Effector memory CD8-positive, alpha-beta T cell (primary cell): ENCODE data around the gene ERBB2.

Experiments used
- ATAC-seq: fragments of 150-1000 bp; cut with Tn5 transposase; replicated peaks from 2 replicates; pipeline ENCODE4 v1.10.0; 2021; ENCODE audit warnings: mild to moderate bottlenecking, moderate library complexity
- DNase-seq, 3 experiments: peaks; one replicate each; pipeline ENCODE4 v3.0.0; 2021
- H3K27ac Mint-ChIP-seq, 2 donors: one replicate each; pipeline ENCODE4 v1.8.0; 2022; ENCODE audit warnings: mild to moderate bottlenecking in 2 of 2, mixed read lengths in 2 of 2, moderate library complexity in 2 of 2
- H3K27me3 Mint-ChIP-seq, 2 donors: one replicate each; pipeline ENCODE4 v1.8.0; 2022; ENCODE audit warnings: mixed read lengths in 2 of 2
- H3K36me3 Mint-ChIP-seq: one replicate; pipeline ENCODE4 v1.8.0; 2022; ENCODE audit warnings: mild to moderate bottlenecking, moderate library complexity, mixed read lengths; ENCODE audit not compliant: insufficient read depth
- H3K4me1 Mint-ChIP-seq, 2 donors: one replicate each; pipeline ENCODE4 v1.8.0; 2022; ENCODE audit warnings: low read depth in 2 of 2, mixed read lengths in 2 of 2
- H3K4me3 Mint-ChIP-seq, 2 donors: one replicate each; pipeline ENCODE4 v1.8.0; 2022; ENCODE audit warnings: mild to moderate bottlenecking in 2 of 2, mixed read lengths in 2 of 2, moderate library complexity in 2 of 2
- H3K9me3 Mint-ChIP-seq, 2 donors: one replicate each; pipeline ENCODE4 v1.8.0; 2022; ENCODE audit warnings: mixed read lengths in 2 of 2

Gene ERBB2

DNA sequence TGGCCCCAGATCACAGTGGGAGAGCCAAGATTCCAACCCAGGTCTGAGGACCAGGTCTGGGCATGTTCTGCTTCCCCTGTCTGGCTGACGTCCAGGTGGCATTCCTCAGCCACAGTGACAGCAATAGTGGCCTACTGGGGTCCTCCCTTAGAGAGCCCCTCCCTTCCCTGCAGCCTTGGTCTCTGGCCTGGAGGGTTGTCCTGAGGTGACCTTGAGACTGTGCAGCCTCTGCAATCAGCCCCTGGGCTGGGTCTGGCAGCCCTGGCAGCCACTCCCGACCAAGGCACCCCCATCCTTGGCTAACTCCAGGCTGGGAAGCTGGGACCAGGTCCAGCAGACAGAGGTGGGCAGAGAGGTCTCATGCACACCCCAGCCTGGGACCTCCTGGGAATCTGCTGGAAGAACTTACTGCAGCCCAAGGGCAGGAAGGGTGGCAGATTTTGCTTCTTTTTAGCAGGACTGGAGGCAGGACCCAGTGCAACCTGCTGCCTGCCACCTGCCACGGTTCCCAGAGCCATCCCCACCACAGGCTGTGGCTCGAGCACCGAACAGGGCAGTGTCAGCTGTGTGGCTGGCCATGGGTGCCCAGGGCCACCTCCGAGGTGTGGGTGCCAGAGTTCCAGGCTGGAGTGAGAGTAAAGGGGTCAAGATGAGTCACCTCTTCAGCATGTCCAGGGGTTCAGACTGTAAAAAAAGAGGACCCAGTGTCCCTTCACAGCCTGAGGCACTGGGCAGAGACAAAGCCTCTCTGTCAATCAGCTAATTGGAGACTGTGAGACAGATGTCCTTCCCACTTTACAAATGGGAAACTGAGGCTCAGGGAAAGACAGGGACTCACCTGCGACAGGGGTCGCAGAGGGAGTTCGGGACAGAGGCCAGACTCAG is 50.5 kb downstream of the ERBB2 start:
- peaks cover 14 to 16% of the 10 kb centered on the region in 2 donors for H3K4me1 Mint-ChIP-seq
- no peak overlapping the region for H3K4me3 Mint-ChIP-seq
- DNase-seq (no peak), ATAC-seq (no peak)
- no peaks in the 10 kb centered on the region for H3K9me3 Mint-ChIP-seq
- H3K27ac Mint-ChIP-seq: no peak overlapping the region
- peaks cover 23% of the 10 kb centered on the region for H3K36me3 Mint-ChIP-seq
- H3K27me3 Mint-ChIP-seq: no peaks in the 10 kb centered on the region

DNA sequence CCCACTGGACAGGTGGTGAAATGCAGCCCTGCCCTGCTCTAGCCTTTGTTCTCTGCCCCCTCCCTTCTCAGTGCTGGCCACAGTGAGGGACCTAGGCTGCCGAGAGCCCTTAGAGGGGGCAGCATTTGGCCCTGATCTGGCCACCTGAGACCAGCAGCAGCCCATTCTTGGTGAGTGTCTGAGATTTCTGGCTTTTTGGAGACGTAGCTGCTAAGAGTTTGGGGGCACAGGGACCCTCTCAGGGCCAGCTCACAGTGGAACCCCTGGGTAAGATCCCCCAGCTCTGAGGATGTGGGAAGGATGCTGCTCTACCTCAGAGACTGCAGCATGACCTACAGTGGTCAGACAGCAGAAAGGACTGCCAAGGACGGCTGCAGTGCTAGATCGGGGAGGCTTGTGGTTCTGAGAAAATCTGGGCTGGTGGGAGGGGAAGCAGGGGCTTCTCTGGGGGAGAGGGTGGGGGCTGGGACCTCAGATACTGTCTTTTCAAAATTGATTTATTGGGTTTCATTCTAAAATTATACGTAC is 51.2 kb downstream of the ERBB2 start:
- no peak overlapping the region for H3K4me3 Mint-ChIP-seq
- no peak for ATAC-seq
- H3K4me1 Mint-ChIP-seq: peaks cover 21 to 23% of the 10 kb centered on the region in 2 donors
- H3K27ac Mint-ChIP-seq: peak overlapping the region in 1 of 2 donors; percentile 67
- no peaks in the 10 kb centered on the region for H3K27me3 Mint-ChIP-seq
- no peak for DNase-seq
- H3K9me3 Mint-ChIP-seq: no peaks in the 10 kb centered on the region
- H3K36me3 Mint-ChIP-seq: peaks cover 30% of the 10 kb centered on the region

DNA sequence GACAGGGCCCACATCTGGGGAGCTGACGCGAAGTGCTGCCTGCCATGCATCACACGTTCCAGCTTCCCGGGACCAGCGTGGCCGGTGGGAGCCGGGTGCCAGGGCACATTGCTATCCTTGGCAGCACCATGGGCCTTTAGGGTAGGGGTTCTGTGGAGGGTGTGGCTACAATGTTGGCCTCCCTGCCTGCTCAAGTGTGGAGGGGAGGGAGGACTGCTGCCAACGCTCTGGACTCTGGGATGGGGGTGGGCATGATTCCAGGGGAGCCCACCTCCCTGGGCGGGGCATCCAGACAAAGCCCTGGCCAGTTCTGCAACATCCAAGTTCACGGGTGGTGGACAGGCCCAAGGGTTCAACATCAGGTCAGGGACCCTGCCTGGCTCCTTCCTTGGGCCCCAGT is 51.8 kb downstream of the ERBB2 start:
- Mint-ChIP-seq H3K4me1 (peaks cover 26 to 28% of the 10 kb centered on the region in 2 donors), H3K4me3 (peak overlapping the region in 1 of 2 donors; percentile 56), H3K36me3 (peaks cover 35% of the 10 kb centered on the region), H3K27ac (peak overlapping the region in 1 of 2 donors; percentile 67), H3K9me3 (no peaks in the 10 kb centered on the region), H3K27me3 (no peaks in the 10 kb centered on the region)
- ATAC-seq: no peak
- no peak for DNase-seq

DNA sequence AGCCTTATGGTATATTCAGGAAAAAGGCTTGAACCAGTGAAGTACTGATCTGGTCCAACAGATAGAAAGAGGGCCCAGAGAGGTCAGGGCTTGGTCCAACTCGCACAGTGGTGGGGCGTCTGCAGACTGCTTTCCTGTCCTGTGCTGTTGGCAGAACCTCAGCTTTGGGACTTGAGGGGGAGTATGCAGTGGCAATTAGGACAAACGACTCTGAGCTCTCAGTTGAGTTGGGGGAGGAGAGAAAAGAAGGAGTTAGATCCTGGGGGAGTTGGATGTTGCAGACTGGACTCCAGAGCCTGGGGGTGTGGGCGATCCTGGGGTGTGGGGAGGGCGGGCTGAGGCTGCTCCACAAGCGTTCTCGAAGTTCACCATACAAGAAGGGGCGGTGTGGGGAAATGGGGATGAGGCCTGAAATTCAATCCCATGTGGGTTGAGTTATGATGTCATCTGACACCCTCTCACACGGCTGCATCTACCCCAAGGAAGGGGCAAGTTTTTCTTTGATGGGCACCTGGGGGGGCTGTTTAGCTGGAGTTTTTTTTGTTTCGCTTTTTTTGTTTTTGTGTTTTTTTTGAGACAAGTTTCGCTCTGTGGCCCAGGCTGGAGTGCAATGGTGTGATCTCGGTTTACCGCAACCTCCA is 52.5 kb downstream of the ERBB2 start:
- no peaks in the 10 kb centered on the region for H3K9me3 Mint-ChIP-seq
- peaks cover 33 to 36% of the 10 kb centered on the region in 2 donors for H3K4me1 Mint-ChIP-seq
- ATAC-seq: no peak
- H3K36me3 Mint-ChIP-seq: peaks cover 38% of the 10 kb centered on the region
- DNase-seq: no peak
- H3K27ac Mint-ChIP-seq: peak overlapping the region; percentile 36 to 97
- H3K27me3 Mint-ChIP-seq: no peaks in the 10 kb centered on the region
- H3K4me3 Mint-ChIP-seq: peak overlapping the region; percentile 87 to 90

DNA sequence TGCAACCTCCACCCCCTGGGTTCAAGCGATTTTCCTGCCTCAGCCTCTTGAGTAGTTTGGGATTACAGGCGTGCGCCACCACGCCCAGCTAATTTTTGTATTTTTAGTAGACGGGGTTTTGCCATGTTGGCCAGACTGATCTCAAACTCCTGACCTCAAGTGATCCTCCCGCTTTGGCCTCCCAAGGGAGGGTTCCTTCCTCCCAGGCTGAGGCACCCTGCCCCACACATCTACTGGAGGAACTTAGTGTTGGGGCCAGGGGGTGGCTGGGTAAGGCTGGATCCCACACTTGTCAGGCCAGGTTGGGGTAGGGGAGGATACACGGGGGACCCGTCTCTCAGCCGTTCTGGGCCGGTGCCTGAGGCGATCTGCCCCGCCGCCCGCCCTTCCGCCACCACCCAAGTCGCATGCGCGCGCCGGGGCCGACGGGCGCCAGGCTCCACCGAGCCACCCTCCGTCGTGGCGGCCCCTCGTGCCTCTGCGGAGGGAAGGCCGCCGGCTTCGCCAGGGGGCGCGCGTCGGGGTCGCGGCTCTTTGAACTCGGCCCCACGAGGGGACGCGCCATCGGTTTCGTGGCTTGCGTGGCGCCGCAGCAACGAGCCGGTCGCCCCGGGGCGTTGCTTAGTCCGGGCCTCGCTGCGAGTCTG is 53.8 kb downstream of the ERBB2 start:
- peak overlapping the region; percentile 87 to 90 for H3K4me3 Mint-ChIP-seq
- DNase-seq (peak in 2 of 3 experiments; percentile 66 to 71), ATAC-seq (peak; percentile 26)
- peaks cover 51% of the 10 kb centered on the region for H3K36me3 Mint-ChIP-seq
- peak overlapping the region; percentile 93 to 97 for H3K27ac Mint-ChIP-seq
- peaks cover 46 to 48% of the 10 kb centered on the region in 2 donors for H3K4me1 Mint-ChIP-seq
- no peaks in the 10 kb centered on the region for H3K27me3 Mint-ChIP-seq
- H3K9me3 Mint-ChIP-seq: no peaks in the 10 kb centered on the region

DNA sequence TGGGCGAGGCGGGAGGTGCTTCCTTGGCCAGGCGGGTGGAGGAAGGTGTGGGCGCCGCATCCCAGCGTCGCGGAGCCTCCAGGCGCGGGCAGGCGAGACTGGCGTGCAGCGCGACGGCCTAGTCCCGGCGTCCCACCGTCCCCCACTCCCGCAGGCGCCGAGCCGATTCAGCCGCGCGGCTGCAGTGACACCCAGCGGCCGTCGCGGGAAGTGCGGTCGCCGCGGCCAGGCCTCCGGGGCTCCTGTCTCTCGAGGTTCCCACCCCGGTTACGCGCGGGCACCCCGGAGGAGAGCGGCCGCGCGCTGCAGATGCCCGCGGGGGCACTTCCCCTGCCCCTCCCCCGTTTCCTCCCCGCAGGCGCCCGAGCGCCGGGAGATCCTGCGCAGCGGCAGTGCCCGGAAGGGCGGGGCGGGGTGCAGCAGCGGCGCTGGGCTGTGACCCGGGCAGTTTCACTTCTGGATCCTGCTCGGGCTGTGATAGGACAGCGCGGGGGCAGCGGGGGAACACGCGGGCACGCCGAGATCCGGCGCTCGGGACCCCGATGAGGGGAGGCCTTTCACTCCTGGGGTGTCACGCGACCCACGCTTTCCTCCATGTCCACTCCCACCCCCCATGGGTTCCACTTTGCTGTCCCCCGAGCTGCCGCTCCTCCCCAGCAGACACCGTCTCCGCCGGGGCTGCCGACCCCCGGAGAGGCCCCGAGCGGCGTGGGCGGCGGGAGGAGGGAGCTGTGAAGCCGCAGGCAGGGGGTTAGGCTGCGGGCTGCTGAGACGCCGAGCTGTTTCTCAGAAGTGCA is 54.5 kb downstream of the ERBB2 start:
- no peaks in the 10 kb centered on the region for H3K27me3 Mint-ChIP-seq
- peak overlapping the region; percentile 87 to 90 for H3K4me3 Mint-ChIP-seq
- H3K27ac Mint-ChIP-seq: peak overlapping the region; percentile 93 to 97
- H3K9me3 Mint-ChIP-seq: no peaks in the 10 kb centered on the region
- peak; percentile 96 to 98 (median 97) for DNase-seq
- ATAC-seq: peak; percentile 70
- peaks cover 53 to 56% of the 10 kb centered on the region in 2 donors for H3K4me1 Mint-ChIP-seq
- H3K36me3 Mint-ChIP-seq: peaks cover 56% of the 10 kb centered on the region

DNA sequence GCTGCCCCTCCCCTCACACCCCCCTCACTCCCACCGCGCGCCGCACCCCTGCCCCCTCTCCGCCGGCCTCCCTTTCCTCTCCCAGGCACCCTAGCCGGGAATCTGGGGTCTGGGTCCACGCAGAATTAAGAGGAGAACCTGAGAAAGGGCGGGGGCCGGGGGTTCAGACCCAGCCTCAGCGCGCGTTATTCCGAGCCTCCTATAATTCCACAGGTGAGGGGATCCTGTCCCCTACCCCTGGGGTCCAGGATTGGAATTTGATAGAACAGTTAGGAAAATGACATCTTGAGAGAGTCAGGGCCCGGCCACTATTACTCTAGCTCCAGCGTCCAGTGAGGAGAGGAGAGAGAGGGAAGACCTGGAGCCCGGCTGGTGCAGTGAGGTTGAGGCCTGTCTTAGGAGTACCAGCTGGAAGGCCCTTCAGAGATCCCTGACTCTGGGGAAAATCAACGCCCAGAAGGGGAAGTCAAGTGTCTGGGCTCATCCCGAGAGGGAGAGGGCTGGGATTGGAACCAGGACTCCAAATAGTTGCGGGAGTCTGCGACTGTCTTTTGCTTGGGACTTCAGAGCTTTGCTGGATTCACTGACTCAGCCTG is 55.2 kb downstream of the ERBB2 start:
- ATAC-seq: no peak
- H3K9me3 Mint-ChIP-seq: no peaks in the 10 kb centered on the region
- H3K4me3 Mint-ChIP-seq: peak overlapping the region; percentile 87 to 90
- H3K36me3 Mint-ChIP-seq: peaks cover 61% of the 10 kb centered on the region
- peak overlapping the region; percentile 93 to 97 for H3K27ac Mint-ChIP-seq
- peaks cover 58 to 61% of the 10 kb centered on the region in 2 donors for H3K4me1 Mint-ChIP-seq
- no peaks in the 10 kb centered on the region for H3K27me3 Mint-ChIP-seq
- DNase-seq: no peak

DNA sequence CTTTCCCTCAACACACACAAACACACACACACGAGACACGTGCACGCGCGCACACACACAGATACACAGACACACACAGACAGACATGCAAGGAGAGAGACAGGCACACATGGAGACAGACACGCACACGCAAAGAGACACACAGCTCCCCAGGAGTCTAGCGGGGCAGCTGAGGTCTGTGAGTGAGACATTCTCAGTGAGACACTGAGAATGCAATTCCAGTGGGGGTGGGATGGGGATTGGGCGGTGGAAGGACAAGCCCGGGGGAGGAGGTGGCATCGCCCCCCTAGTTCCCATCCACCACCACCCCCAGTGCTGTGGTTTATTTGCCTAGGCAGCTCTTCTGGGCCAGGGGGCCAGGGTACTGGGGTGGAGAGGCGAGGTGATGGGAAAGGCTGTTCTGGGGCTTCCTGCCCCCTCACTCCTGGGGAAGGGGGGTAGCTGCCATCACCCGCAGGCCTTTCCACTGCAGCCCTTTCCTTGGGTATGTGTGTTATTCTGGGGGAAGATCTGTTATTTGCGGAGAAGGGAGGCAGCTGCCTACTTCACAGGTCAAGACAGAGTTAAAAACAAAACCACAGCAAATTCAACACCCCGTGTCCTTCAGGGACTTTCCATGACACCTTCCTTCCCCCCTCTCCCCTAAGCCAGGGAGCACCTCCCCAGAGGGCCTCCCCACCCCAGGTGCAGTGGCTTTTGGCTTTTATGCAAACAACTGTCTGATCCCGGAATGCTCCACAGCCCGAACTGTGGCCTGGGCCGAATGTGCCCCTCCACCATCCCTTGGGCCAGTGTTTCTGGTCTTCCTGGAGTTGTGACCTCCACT is 55.9 kb downstream of the ERBB2 start:
- H3K9me3 Mint-ChIP-seq: no peaks in the 10 kb centered on the region
- ATAC-seq (peak; percentile 24), DNase-seq (peak; percentile 57 to 60 (median 59))
- H3K4me1 Mint-ChIP-seq: peaks cover 58 to 61% of the 10 kb centered on the region in 2 donors
- H3K36me3 Mint-ChIP-seq: peaks cover 68% of the 10 kb centered on the region
- peak overlapping the region; percentile 93 to 97 for H3K27ac Mint-ChIP-seq
- H3K4me3 Mint-ChIP-seq: peak overlapping the region; percentile 87 to 90
- H3K27me3 Mint-ChIP-seq: no peaks in the 10 kb centered on the region

DNA sequence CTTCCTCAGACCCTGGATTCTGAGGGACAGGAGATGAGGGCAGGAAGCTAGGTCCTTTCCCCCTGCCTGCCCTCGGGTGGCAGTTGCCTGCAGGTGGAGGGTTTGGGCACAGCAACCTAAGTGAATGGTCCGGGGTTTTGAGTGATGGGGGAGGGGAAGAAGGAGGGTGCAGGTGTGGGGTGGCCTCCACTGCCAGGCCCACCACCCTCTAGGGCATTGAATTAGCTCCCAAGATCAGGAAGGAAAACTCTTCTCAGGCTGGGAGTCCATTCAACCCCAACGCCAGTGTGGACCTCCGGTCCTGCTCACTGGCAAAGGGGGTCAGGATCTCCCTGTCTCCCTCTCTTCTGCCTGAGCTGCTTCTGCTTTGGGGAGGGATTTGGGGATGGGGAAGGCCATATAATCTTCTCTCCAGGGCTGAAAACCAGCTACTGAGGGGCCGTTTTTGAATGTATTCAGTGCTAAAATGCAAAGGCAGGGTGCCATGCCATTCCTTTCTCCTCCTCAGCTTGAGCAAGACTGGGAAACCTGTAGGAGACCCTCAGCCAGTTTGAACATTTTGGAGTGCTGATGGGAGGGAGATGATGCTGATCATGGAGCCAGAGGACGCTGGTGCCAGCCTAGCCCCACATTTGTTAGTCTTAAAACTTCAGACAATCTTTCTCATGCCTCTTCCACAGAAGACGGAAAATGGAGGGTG is 56.7 kb downstream of the ERBB2 start:
- H3K4me3 Mint-ChIP-seq: peak overlapping the region; percentile 87 to 90
- no peak for DNase-seq
- H3K27ac Mint-ChIP-seq: peak overlapping the region; percentile 93 to 97
- H3K36me3 Mint-ChIP-seq: peaks cover 74% of the 10 kb centered on the region
- no peaks in the 10 kb centered on the region for H3K27me3 Mint-ChIP-seq
- no peaks in the 10 kb centered on the region for H3K9me3 Mint-ChIP-seq
- ATAC-seq: no peak
- peaks cover 61 to 62% of the 10 kb centered on the region in 2 donors for H3K4me1 Mint-ChIP-seq

DNA sequence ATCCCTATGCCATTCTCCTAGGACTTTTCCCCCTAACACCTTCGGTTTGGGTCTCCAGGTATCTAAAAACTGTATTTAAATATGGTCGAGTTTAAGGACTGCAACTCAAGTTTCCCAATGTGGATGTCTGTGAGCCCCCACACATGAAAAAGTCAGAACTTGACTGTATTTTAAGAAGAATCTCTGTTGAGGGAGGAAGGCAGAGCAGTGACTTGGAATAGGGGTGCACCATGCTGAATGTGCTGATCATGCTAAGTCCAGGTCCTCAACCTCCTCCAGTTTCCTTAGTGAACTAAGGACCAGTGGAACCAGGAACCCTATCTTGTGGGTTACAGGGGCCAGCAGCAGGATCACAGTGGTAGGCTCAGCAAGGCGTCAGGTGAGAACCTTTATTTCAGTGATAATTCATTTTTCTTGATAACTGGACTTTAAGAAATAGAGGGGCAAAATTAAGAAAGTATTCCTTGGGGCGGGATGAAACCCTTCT is 57.4 kb downstream of the ERBB2 start:
- ATAC-seq (no peak), DNase-seq (no peak)
- peak overlapping the region; percentile 93 to 97 for H3K27ac Mint-ChIP-seq
- H3K4me3 Mint-ChIP-seq: peak overlapping the region; percentile 87 to 90
- no peaks in the 10 kb centered on the region for H3K27me3 Mint-ChIP-seq
- peaks cover 81% of the 10 kb centered on the region for H3K36me3 Mint-ChIP-seq
- peaks cover 59 to 60% of the 10 kb centered on the region in 2 donors for H3K4me1 Mint-ChIP-seq
- no peaks in the 10 kb centered on the region for H3K9me3 Mint-ChIP-seq
